GM20431 (cell line): ENCODE measurements around the gene UVRAG.

Experiments used
- in situ Hi-C: fragments of 300-500 bp; cut with MseI, MboI; formaldehyde crosslinking; loops from one replicate; pipeline ENCODE4 v1.15.0; 2020; ENCODE audit warnings: low sequenced_read_pairs; ENCODE audit not compliant: unreplicated experiment

Gene UVRAG

GRCh38 chr11:75834728-75835127 lies 19.7 kb downstream of the UVRAG start:
- in situ Hi-C loops: no loop called here

DNA sequence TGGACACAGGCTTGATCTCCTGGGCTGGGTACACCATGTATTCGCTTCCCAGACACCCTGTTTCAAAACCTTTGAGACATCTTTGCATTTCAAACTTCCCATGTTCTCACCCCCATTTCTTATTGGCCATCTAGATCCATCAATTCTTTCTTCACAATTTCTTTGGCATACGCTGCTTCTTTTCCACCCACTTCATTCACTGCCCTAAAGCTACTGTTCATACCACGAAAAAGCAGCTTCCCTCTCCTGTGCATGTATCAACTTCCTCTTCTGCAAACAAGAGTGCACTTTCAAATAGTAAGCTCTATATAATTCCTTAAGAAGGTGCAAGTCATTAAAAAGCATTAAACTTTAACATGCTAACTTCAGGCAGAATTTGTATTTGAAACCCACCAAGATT lies 21.4 kb downstream of the UVRAG start:
- in situ Hi-C loops: no loop called here

- in situ Hi-C loops: no loop called here
Observed at GRCh38 chr11:75839851-75840250, 24.8 kb downstream of the UVRAG start.

DNA sequence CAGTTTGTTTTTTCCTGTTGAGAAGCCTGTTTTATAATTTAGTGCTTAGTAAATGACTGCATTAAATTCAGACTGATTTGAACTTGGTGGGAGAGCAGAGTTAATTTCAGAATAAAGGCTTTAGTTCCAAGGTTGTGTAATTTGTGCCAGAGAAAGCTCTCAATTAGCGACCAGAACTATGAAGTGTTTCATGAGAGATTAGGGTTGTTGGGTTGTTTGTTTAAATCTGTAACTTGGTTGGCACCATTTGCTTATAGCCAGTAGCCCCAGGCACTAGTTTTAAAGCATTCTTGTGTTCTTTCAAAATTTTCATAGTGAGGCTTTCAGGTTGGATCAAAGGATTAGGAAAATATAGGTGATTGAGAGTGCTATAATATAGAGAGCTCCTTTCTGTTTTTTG lies 25.5 kb downstream of the UVRAG start:
- in situ Hi-C loops: no loop called here

DNA sequence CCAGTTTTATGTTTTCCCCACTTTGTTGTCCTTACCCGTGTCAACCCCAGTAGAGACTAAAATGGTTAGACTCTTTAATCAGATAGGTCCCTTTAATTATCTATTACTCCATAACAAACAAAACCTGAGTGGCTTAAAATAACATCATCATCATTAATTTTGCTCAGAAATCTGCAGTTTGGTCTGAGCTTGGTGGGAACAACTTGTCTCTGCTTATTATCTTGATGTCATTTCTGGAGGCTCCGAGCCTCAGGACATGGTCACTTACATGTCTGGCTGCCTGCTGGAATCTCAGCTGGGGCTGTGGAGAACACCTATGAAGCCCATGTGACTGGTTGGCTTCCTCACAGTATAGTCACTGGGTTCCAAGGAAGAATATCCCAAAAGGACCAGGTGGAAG lies 26.7 kb downstream of the UVRAG start:
- in situ Hi-C loops: no loop called here

- in situ Hi-C loops: no loop called here
Observed at GRCh38 chr11:75845324-75845723, 30.3 kb downstream of the UVRAG start.

GRCh38 chr11:75849894-75850293 lies 34.9 kb downstream of the UVRAG start:
- in situ Hi-C loops: loop anchor here (25.0 kb wide), 1 partner anchor 113 kb away; no protein-coding TSS in a partner anchor

DNA sequence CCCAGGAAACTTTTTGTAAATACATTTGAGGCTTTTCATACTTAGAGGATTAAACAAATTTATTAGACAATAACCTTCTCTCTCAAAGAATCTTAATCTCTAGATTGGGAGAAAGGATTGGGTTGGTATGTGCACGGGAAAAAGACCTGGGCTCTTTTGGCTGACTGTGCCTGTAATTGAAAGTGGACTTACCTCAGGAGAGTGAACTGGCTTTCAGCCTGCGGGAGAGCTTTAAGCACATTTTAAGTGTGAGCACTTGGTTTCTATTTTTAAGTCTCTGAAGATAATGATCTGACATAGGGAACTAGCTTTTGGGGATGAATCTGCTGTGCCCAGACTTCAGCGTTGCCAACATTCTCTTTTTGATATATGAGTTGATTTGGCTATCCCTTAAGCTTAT lies 35.8 kb downstream of the UVRAG start:
- in situ Hi-C loops: loop anchor here (25.0 kb wide), 1 partner anchor 113 kb away; no protein-coding TSS in a partner anchor

DNA sequence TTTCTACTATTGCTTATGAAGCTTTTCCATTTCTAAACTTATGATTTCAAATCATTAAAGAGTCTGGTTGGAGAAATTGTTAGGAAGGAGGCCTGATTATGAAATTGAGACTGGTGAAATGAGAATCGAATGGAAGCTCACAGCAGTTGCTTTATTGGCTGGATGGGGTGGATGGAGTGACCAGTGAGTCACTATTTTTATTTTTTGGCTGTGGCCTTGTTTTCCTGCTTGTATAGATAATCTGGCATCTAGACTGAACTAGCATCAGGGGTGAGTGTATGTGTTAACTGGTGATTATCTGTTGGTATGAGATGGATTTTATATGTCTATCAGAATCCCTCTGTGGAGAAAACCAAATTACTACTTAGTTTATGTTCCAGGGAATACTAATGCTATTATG lies 36.2 kb downstream of the UVRAG start:
- in situ Hi-C loops: loop anchor here (25.0 kb wide), 1 partner anchor 114 kb away; no protein-coding TSS in a partner anchor

DNA sequence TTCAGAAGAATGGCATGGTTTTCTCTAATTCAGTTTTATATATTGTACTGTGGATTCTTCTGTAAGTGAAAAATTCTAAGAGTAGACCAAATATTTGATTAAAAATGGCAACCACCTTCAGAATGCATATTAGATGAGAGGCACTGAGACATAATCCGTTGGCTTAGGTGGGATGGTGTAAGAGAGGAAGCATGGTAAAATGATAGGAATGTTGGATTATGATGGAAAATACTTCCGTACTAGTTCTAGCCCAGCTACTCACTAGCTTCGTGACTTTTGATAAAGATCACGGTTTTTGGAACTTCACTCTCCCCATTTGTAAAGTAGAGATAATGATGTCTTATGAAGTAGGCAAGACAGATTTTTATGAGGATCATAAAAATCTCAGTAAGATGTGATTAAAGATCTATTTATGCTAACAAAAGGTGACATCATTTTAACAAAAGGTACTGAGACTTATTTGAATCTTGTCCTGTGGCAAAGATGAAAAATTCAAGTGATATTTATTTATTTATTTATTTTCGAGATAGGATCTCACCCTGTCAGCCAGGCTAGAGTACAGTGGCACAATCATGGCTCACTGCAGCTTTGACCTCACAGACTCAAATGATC lies 37.5 kb downstream of the UVRAG start:
- in situ Hi-C loops: loop anchor here (25.0 kb wide), 1 partner anchor 115 kb away; no protein-coding TSS in a partner anchor

DNA sequence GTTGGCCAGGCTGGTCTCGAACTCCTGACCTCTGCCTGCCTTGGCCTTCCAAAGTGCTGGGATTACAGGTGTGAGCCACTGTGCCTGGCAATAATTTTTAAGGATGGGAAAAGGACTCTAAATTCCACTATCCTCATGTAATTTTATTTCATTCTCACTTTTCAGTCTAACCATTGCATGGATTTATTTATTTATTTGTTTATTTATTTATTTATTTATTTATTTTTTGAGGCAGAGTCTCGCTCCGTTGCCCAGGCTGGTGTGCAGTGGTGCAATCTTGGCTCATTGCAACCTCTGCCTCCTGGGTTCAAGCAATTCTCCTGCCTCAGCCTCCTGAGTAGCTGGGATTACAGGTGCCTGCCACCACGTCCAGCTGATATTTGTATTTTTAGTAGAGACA lies 38.6 kb downstream of the UVRAG start:
- in situ Hi-C loops: loop anchor here (25.0 kb wide), 1 partner anchor 116 kb away; no protein-coding TSS in a partner anchor

GRCh38 chr11:75853971-75854370 lies 39.0 kb downstream of the UVRAG start:
- in situ Hi-C loops: loop anchor here (25.0 kb wide), 1 partner anchor 117 kb away; no protein-coding TSS in a partner anchor

DNA sequence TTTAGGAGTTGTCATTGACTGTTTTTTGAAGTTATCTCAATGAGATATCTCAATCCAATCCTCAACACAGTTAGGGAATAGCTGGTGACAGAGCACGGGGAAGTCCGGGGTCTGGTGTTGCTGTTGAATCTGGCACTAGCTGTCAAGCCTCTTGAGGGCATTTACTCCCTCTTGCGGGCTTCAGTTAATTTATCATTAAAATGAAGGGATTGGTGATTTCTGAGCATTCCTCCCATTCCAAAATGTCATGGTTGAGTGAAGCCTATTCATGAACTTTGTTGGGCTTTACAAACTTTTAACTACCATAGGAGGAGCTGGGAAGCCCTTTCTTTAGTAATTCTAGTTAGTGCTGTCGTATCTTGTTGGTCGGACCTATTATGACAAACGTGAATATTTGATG lies 40.2 kb downstream of the UVRAG start:
- in situ Hi-C loops: loop anchor here (25.0 kb wide), 1 partner anchor 118 kb away; no protein-coding TSS in a partner anchor

GRCh38 chr11:75856912-75857311 lies 41.9 kb downstream of the UVRAG start:
- in situ Hi-C loops: loop anchor here (25.0 kb wide), 1 partner anchor 120 kb away; no protein-coding TSS in a partner anchor

GRCh38 chr11:75858042-75858441 lies 43.0 kb downstream of the UVRAG start:
- in situ Hi-C loops: loop anchor here (25.0 kb wide), 1 partner anchor 121 kb away; no protein-coding TSS in a partner anchor

DNA sequence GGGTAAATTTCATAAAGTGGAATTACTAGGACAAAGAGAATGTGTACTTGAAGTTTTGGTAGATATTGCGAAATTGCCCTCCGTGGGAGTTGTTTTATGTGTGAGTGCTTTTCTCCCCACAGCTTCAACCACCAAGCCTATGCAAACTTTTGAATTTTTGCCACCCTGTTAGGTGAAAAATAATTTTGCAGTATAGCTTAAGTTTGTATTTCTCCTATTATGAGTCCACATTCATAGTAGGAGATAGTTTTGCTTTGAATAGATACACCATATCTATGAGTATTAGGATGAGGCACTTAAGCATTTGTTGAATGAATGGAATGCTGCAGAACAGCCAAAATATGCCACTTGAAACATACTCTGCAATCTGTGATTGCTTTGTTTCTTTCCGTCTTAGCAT lies 43.6 kb downstream of the UVRAG start:
- in situ Hi-C loops: loop anchor here (25.0 kb wide), 1 partner anchor 121 kb away; no protein-coding TSS in a partner anchor

GRCh38 chr11:75859614-75860013 lies 44.6 kb downstream of the UVRAG start:
- in situ Hi-C loops: loop anchor here (10.0 to 25.0 kb wide), 2 partner anchors 55 to 122 kb away; no protein-coding TSS in a partner anchor

GRCh38 chr11:75862437-75862836 lies 47.4 kb downstream of the UVRAG start:
- in situ Hi-C loops: loop anchor here (10.0 to 25.0 kb wide), 2 partner anchors 58 to 125 kb away; no protein-coding TSS in a partner anchor

DNA sequence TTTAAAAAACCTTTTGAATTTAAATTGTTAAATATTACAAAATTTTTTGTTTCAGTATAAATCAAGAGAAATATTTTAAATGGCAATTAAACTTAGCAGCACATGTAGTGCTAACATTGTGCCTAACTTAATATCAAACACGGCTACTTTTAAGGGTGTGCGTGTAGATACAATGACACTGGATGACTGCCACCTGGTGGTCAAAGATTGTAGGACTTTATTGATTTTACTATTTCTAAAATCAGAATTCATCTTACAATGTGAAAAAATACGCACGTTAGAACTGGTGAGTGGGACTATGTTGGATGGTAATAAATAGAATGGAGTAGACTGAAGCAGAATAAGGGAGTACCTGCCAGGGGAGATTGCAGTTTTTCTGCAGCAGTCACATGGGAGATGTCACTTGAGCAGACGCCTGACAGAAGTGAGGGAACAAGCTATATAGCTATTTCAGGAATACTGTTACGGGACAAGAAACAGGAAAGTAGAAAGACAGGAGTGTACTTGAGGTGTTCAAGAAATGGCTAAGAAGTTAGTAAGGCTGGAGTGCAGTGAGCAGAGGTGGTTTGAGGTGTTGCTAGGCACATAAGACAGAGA lies 52.9 kb downstream of the UVRAG start:
- in situ Hi-C loops: loop anchor here (10.0 to 25.0 kb wide), 2 partner anchors 63 to 131 kb away; no protein-coding TSS in a partner anchor

- in situ Hi-C loops: loop anchor here (10.0 to 25.0 kb wide), 2 partner anchors 64 to 132 kb away; no protein-coding TSS in a partner anchor
Observed at GRCh38 chr11:75868990-75869389, 54.0 kb downstream of the UVRAG start.
